Osteoblast (primary cell): ENCODE measurements around the gene SLC51B. TPM values are rescaled to one million over a fixed set of nuclear protein-coding genes. Genes with fewer than 3 reads are reported as not detected.
"Not testable (repeated sequence)": the region's sequence is repeated elsewhere in the genome, so short reads cannot be mapped to it uniquely, and the experiment has no call there.

Experiments used
- DNase-seq: peaks from one replicate; pipeline ENCODE4 v3.0.0; 2011; ENCODE audit warnings: low spot score, mixed read lengths; ENCODE audit not compliant: insufficient read length; ENCODE audit errors: missing footprints
- H2AFZ ChIP-seq: 2 replicates; pipeline ENCODE4 v1.6.0; 2011; ENCODE audit warnings: mild to moderate bottlenecking, low read length
- H3K27ac ChIP-seq: 2 replicates; pipeline ENCODE4 v1.5.1; 2011; ENCODE audit warnings: mild to moderate bottlenecking, low read depth, low read length, moderate library complexity
- H3K27me3 ChIP-seq: 2 replicates; pipeline ENCODE4 v1.6.0; 2012; ENCODE audit warnings: mild to moderate bottlenecking, control low read depth, inconsistent platforms, low read length, moderate library complexity; ENCODE audit not compliant: insufficient read depth
- H3K36me3 ChIP-seq: 2 replicates; pipeline ENCODE4 v1.5.1; 2011; ENCODE audit warnings: mild to moderate bottlenecking, low read length, control low read depth, moderate library complexity; ENCODE audit not compliant: insufficient read depth
- H3K4me1 ChIP-seq: 2 replicates; pipeline ENCODE4 v1.5.1; 2011; ENCODE audit warnings: mild to moderate bottlenecking, low read length, control low read depth, moderate library complexity; ENCODE audit not compliant: insufficient read depth
- H3K4me2 ChIP-seq: 2 replicates; pipeline ENCODE4 v1.6.0; 2011; ENCODE audit warnings: mild to moderate bottlenecking, low read length; ENCODE audit not compliant: insufficient read depth
- H3K4me3 ChIP-seq: fragments of 200-600 bp; sonication (generic); 3 replicates; pipeline ENCODE4 v1.5.1; 2012; ENCODE audit warnings: mild to moderate bottlenecking, low read length, inconsistent platforms; ENCODE audit not compliant: insufficient read depth
- H3K79me2 ChIP-seq: 2 replicates; pipeline ENCODE4 v1.6.0; 2012; ENCODE audit warnings: mild to moderate bottlenecking, low read length, control low read depth, inconsistent platforms; ENCODE audit not compliant: insufficient read depth
- H3K9me3 ChIP-seq: 2 replicates; pipeline ENCODE4 v1.5.1; 2011; ENCODE audit warnings: low read depth, low read length, control low read depth
- H4K20me1 ChIP-seq: 2 replicates; pipeline ENCODE4 v1.6.0; 2012; ENCODE audit warnings: mild to moderate bottlenecking, low read length, control low read depth; ENCODE audit not compliant: insufficient read depth
- total RNA-seq: library from RNA; depleted of rRNA; stranded (reverse); fragments of >200 nt; gene quantifications from 2 replicates; pipeline ENCODE4 v1.2.3, GENCODE V29; 2012
- TF ChIP-seq, protein P1 (sequence below): IDR thresholded peaks from 2 replicates; pipeline ENCODE4 v1.5.1; 2011; ENCODE audit warnings: mild to moderate bottlenecking, low read depth, low read length, moderate library complexity; ENCODE audit errors: extremely low read depth

SLC51B gene
- total RNA-seq, 1 donor, result not detected

DNA sequence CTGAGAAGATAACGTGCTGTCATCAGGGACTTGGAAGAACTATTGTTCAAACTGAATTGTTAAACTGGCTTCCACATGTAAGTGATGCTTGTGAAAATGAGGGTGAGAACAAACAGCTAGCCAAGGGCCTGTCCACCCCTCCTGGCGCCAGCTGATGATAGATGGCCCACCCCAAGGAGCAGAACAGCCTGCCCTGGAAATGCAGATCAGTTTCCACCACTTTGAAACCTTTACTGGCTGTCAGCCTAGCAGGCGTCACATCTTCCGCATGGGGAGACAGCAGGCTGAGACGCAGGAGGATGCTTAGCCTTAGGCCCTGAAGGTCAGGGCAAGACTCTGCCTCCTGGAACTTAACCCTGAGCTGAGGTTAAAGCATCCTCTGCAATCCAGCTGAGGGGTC, 6.4 kb upstream of the SLC51B start:
- Histone ChIP-seq H3K36me3 (no peaks in the 10 kb centered on the region), H3K9me3 (no peaks in the 10 kb centered on the region), H3K27me3 (no peaks in the 10 kb centered on the region), H3K27ac (no peak overlapping the region), H3K79me2 (no peaks in the 10 kb centered on the region), H2AFZ (no peak overlapping the region), H3K4me1 (peaks cover 5% of the 10 kb centered on the region), H3K4me2 (no peak overlapping the region), H3K4me3 (no peak overlapping the region), H4K20me1 (no peaks in the 10 kb centered on the region)
- peak; percentile 31 for DNase-seq
- TF ChIP-seq, protein P1, sequence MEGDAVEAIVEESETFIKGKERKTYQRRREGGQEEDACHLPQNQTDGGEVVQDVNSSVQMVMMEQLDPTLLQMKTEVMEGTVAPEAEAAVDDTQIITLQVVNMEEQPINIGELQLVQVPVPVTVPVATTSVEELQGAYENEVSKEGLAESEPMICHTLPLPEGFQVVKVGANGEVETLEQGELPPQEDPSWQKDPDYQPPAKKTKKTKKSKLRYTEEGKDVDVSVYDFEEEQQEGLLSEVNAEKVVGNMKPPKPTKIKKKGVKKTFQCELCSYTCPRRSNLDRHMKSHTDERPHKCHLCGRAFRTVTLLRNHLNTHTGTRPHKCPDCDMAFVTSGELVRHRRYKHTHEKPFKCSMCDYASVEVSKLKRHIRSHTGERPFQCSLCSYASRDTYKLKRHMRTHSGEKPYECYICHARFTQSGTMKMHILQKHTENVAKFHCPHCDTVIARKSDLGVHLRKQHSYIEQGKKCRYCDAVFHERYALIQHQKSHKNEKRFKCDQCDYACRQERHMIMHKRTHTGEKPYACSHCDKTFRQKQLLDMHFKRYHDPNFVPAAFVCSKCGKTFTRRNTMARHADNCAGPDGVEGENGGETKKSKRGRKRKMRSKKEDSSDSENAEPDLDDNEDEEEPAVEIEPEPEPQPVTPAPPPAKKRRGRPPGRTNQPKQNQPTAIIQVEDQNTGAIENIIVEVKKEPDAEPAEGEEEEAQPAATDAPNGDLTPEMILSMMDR, result no peak

DNA sequence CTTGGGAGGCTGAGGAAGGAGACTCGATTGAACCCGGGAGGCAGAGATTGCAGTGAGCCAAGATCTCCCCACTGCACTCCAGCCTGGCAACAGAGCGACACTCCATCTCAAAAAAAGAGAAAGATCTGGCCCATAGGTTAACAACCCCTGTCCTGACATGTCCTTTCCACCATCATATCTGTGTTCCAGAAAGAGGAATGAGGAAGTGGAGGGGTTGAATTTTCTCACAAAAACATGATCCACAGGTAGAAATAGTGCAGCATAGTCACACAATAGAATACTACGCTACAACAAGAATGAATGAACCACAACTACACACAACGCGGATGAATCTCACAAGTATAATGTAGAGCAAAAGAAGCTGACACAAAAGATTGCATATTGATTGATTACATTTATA, 4.7 kb upstream of the SLC51B start:
- H3K4me1 ChIP-seq, result peaks cover 17% of the 10 kb centered on the region
- H2AFZ ChIP-seq, result no peak overlapping the region
- H3K4me2 ChIP-seq, result no peak overlapping the region
- no peaks in the 10 kb centered on the region for H3K36me3 ChIP-seq
- TF ChIP-seq, protein P1, result no peak
- no peaks in the 10 kb centered on the region for H3K79me2 ChIP-seq
- H3K9me3 ChIP-seq, result no peaks in the 10 kb centered on the region
- no peak overlapping the region for H3K4me3 ChIP-seq
- H3K27me3 ChIP-seq, result no peaks in the 10 kb centered on the region
- H3K27ac ChIP-seq, result no peak overlapping the region
- H4K20me1 ChIP-seq, result no peaks in the 10 kb centered on the region
- no peak for DNase-seq

DNA sequence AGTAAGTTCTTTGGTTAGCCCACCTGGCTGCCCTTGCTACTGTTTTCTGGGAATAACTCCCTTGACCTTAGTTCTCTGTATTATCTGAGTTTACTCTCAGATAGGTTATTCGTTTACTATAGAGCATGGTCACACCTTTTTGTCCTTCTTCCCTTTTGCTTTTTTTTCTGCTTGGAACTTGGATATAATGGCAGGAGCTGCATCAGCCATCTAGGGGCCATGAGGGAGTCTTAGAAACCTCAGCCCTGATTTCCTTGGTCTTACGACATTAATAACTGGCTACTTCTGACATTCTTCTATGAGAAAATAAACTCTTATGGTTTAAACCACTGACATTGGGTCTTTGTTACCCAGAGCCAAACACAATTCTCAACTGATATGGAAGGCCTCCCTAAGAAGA, 3.4 kb upstream of the SLC51B start:
- no peaks in the 10 kb centered on the region for H3K36me3 ChIP-seq

DNA sequence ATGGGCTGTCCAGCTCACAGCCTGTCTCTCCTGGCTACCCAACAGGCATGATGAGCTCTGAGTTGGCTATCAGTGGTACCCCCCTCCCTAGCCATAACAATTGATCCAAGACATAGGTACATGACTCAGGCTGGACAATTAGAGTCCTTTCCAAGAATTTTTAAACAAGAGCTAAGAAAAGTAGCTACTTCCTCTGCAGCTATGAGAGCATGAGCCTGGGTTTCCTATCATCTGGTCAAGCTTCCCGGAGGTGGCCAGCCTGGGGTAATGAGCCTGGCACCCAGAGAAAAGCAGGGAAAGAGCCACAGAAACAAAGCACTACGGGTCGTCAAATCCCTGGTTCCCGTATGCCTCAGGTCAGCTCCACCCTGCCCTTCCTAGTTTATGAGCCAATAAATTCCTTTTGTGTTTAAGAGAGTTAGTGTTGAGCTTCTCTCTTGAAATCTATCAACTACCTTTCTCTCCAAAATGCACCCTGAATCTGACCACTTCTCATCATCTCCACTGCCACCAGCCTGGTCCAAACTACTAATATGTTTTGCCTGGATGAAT, 2.3 kb upstream of the SLC51B start:
- H3K27me3 ChIP-seq, result no peaks in the 10 kb centered on the region
- H3K36me3 ChIP-seq, result no peaks in the 10 kb centered on the region
- no peaks in the 10 kb centered on the region for H4K20me1 ChIP-seq
- no peak for DNase-seq
- no peaks in the 10 kb centered on the region for H3K79me2 ChIP-seq
- TF ChIP-seq, protein P1, result no peak
- no peak overlapping the region for H3K27ac ChIP-seq
- H3K4me3 ChIP-seq, result no peak overlapping the region
- no peaks in the 10 kb centered on the region for H3K9me3 ChIP-seq
- H3K4me2 ChIP-seq, result no peak overlapping the region
- no peak overlapping the region for H2AFZ ChIP-seq
- H3K4me1 ChIP-seq, result peaks cover 17% of the 10 kb centered on the region

More for the DNA sequence above, 3.4 kb upstream of the SLC51B start:
- TF ChIP-seq, protein P1, result no peak
- H3K9me3 ChIP-seq, result no peaks in the 10 kb centered on the region
- DNase-seq, result peak; percentile 15
- H3K79me2 ChIP-seq, result no peaks in the 10 kb centered on the region
- H3K27ac ChIP-seq, result no peak overlapping the region
- H3K4me2 ChIP-seq, result no peak overlapping the region
- H3K4me3 ChIP-seq, result no peak overlapping the region
- H2AFZ ChIP-seq, result no peak overlapping the region
- no peaks in the 10 kb centered on the region for H4K20me1 ChIP-seq
- H3K27me3 ChIP-seq, result no peaks in the 10 kb centered on the region
- H3K4me1 ChIP-seq, result peaks cover 17% of the 10 kb centered on the region

DNA sequence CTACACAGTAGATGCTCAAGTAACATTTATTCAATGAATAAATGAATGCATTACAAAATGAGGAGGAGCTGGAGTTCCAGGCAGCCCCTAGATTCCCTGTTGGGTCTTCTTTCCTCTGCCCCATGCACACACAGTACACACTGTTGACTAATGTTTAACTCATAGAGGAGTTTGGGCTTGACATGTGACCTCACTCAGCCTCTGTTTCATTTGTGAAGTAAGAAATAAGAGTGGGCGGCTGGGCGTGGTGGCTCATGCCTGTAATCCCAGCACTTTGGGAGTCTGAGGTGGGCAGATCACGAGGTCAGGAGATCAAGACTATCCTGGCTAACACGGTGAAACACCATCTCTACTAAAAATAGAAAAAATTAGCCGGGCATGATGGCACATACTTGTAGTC, 969 bp upstream of the SLC51B start:
- H3K79me2 ChIP-seq, H2AFZ ChIP-seq, H4K20me1 ChIP-seq, H3K4me3 ChIP-seq, H3K36me3 ChIP-seq, H3K27me3 ChIP-seq, H3K4me2 ChIP-seq, H3K27ac ChIP-seq, H3K9me3 ChIP-seq: not testable (repeated sequence)
- DNase-seq, result peak; percentile 85
- H3K4me1 ChIP-seq, result peaks cover 17% of the 10 kb centered on the region
